ENCODE results near the gene DENND1A.

DENND1A gene

GRCh38 chr9:123773783-123774182 is 156.1 kb downstream of the DENND1A start:
- H4K8ac ChIP-seq (ENCODE audit: low read depth, low read length) = no peak overlapping the region
- no peak overlapping the region for H3K4me3 ChIP-seq (ENCODE audit: low read length in 2 of 2)
- no peak overlapping the region for H2AFZ ChIP-seq (ENCODE audit: low read length)
- WGBS, 2 donors (ENCODE audit: extremely low coverage in 2 of 2, insufficient read length in 2 of 2, insufficient replicate concordance in 1 of 2) = no CpG with 5 or more reads among the region's 2 CpGs
- H3K27ac ChIP-seq (replicated peaks; ENCODE audit: low read length) = no peak overlapping the region
- H3K9ac ChIP-seq (ENCODE audit: low read depth, low read length, poor library complexity) = no peak overlapping the region
- H3K4me2 ChIP-seq (ENCODE audit: insufficient read depth, low read length, poor library complexity, severe bottlenecking) = no peak overlapping the region
- H3K36me3 ChIP-seq (replicated peaks in 1 of 2; ENCODE audit: control insufficient read depth in 2 of 2, insufficient read depth in 2 of 2, low read length in 2 of 2) = no peaks in the 10 kb centered on the region
- no peak overlapping the region for H2BK15ac ChIP-seq (ENCODE audit: low read length)
- no peaks in the 10 kb centered on the region for H3K9me3 ChIP-seq (replicated peaks in 1 of 2; ENCODE audit: control insufficient read depth in 2 of 2, insufficient read depth in 1 of 2, low read depth in 1 of 2, low read length in 2 of 2)
- no peak overlapping the region for H2AK5ac ChIP-seq (ENCODE audit: low read depth, low read length)
- no peak overlapping the region for H2BK5ac ChIP-seq (ENCODE audit: low read length)
- H3K79me1 ChIP-seq (ENCODE audit: low read depth, low read length) = no peaks in the 10 kb centered on the region
- H3K4ac ChIP-seq (ENCODE audit: low read length) = no peak overlapping the region
- no peak overlapping the region for H3K14ac ChIP-seq (ENCODE audit: low read length)
- no peak overlapping the region for H3K18ac ChIP-seq (ENCODE audit: low read length)
- H3K27me3 ChIP-seq (ENCODE audit: control insufficient read depth in 3 of 3, insufficient read depth in 3 of 3, low read depth in 1 of 3, low read length in 3 of 3) = no peaks in the 10 kb centered on the region
- H3K23ac ChIP-seq (ENCODE audit: low read depth, low read length, poor library complexity) = no peak overlapping the region
- peaks cover 5 to 10% of the 10 kb centered on the region in 2 donors for H3K4me1 ChIP-seq (ENCODE audit: control insufficient read depth in 2 of 2, insufficient read depth in 1 of 2, low read depth in 1 of 2, low read length in 2 of 2)
- H2BK12ac ChIP-seq (ENCODE audit: low read length) = no peak overlapping the region
- H2BK120ac ChIP-seq (ENCODE audit: low read depth, low read length) = no peak overlapping the region
- DNase-seq (ENCODE audit: low spot score) = no peak
- H4K91ac ChIP-seq (ENCODE audit: low read depth, low read length, poor library complexity) = no peak overlapping the region

GRCh38 chr9:123772967-123773366 is 157.0 kb downstream of the DENND1A start:
- no peak overlapping the region for H3K9ac ChIP-seq (ENCODE audit: low read depth, low read length, poor library complexity)
- H4K91ac ChIP-seq (ENCODE audit: low read depth, low read length, poor library complexity) = no peak overlapping the region
- no peak for DNase-seq (ENCODE audit: low spot score)
- no peak overlapping the region for H2AFZ ChIP-seq (ENCODE audit: low read length)
- no peak overlapping the region for H4K8ac ChIP-seq (ENCODE audit: low read depth, low read length)
- H3K4me3 ChIP-seq (ENCODE audit: low read length in 2 of 2) = no peak overlapping the region
- H3K14ac ChIP-seq (ENCODE audit: low read length) = no peak overlapping the region
- no peaks in the 10 kb centered on the region for H3K9me3 ChIP-seq (replicated peaks in 1 of 2; ENCODE audit: control insufficient read depth in 2 of 2, insufficient read depth in 1 of 2, low read depth in 1 of 2, low read length in 2 of 2)
- H3K4me1 ChIP-seq (ENCODE audit: control insufficient read depth in 2 of 2, insufficient read depth in 1 of 2, low read depth in 1 of 2, low read length in 2 of 2) = peaks cover 5 to 10% of the 10 kb centered on the region in 2 donors
- H2BK15ac ChIP-seq (ENCODE audit: low read length) = no peak overlapping the region
- H2BK120ac ChIP-seq (ENCODE audit: low read depth, low read length) = no peak overlapping the region
- H3K4me2 ChIP-seq (ENCODE audit: insufficient read depth, low read length, poor library complexity, severe bottlenecking) = no peak overlapping the region
- no peaks in the 10 kb centered on the region for H3K36me3 ChIP-seq (replicated peaks in 1 of 2; ENCODE audit: control insufficient read depth in 2 of 2, insufficient read depth in 2 of 2, low read length in 2 of 2)
- H2BK5ac ChIP-seq (ENCODE audit: low read length) = no peak overlapping the region
- H3K18ac ChIP-seq (ENCODE audit: low read length) = no peak overlapping the region
- H3K4ac ChIP-seq (ENCODE audit: low read length) = no peak overlapping the region
- H3K27ac ChIP-seq (replicated peaks; ENCODE audit: low read length) = no peak overlapping the region
- H3K27me3 ChIP-seq (ENCODE audit: control insufficient read depth in 3 of 3, insufficient read depth in 3 of 3, low read depth in 1 of 3, low read length in 3 of 3) = no peaks in the 10 kb centered on the region
- no CpG with 5 or more reads among the region's 1 CpG for WGBS, 2 donors (ENCODE audit: extremely low coverage in 2 of 2, insufficient read length in 2 of 2, insufficient replicate concordance in 1 of 2)
- no peak overlapping the region for H2AK5ac ChIP-seq (ENCODE audit: low read depth, low read length)
- no peak overlapping the region for H3K23ac ChIP-seq (ENCODE audit: low read depth, low read length, poor library complexity)
- H2BK12ac ChIP-seq (ENCODE audit: low read length) = no peak overlapping the region
- H3K79me1 ChIP-seq (ENCODE audit: low read depth, low read length) = no peaks in the 10 kb centered on the region

- DNase-seq (ENCODE audit: low spot score) = no peak
- Histone ChIP-seq H2BK120ac (ENCODE audit: low read depth, low read length) (no peak overlapping the region), H2AK5ac (ENCODE audit: low read depth, low read length) (no peak overlapping the region), H3K4me3 (ENCODE audit: low read length in 2 of 2) (no peak overlapping the region), H3K9me3 (replicated peaks in 1 of 2; ENCODE audit: control insufficient read depth in 2 of 2, insufficient read depth in 1 of 2, low read depth in 1 of 2, low read length in 2 of 2) (no peaks in the 10 kb centered on the region), H3K23ac (ENCODE audit: low read depth, low read length, poor library complexity) (no peak overlapping the region), H3K4ac (ENCODE audit: low read length) (no peak overlapping the region), H3K14ac (ENCODE audit: low read length) (no peak overlapping the region), H4K8ac (ENCODE audit: low read depth, low read length) (no peak overlapping the region), H3K79me1 (ENCODE audit: low read depth, low read length) (no peaks in the 10 kb centered on the region), H3K18ac (ENCODE audit: low read length) (no peak overlapping the region), H2BK15ac (ENCODE audit: low read length) (no peak overlapping the region), H3K9ac (ENCODE audit: low read depth, low read length, poor library complexity) (no peak overlapping the region), H3K4me2 (ENCODE audit: insufficient read depth, low read length, poor library complexity, severe bottlenecking) (no peak overlapping the region), H2BK5ac (ENCODE audit: low read length) (no peak overlapping the region), H2AFZ (ENCODE audit: low read length) (no peak overlapping the region), H4K91ac (ENCODE audit: low read depth, low read length, poor library complexity) (no peak overlapping the region), H3K4me1 (ENCODE audit: control insufficient read depth in 2 of 2, insufficient read depth in 1 of 2, low read depth in 1 of 2, low read length in 2 of 2) (peaks cover 5 to 10% of the 10 kb centered on the region in 2 donors), H3K36me3 (replicated peaks in 1 of 2; ENCODE audit: control insufficient read depth in 2 of 2, insufficient read depth in 2 of 2, low read length in 2 of 2) (no peaks in the 10 kb centered on the region), H3K27me3 (ENCODE audit: control insufficient read depth in 3 of 3, insufficient read depth in 3 of 3, low read depth in 1 of 3, low read length in 3 of 3) (no peaks in the 10 kb centered on the region), H2BK12ac (ENCODE audit: low read length) (no peak overlapping the region), H3K27ac (replicated peaks; ENCODE audit: low read length) (no peak overlapping the region)
- no CpG with 5 or more reads among the region's 3 CpGs for WGBS, 2 donors (ENCODE audit: extremely low coverage in 2 of 2, insufficient read length in 2 of 2, insufficient replicate concordance in 1 of 2)
Measured at GRCh38 chr9:123772374-123772773, 157.6 kb downstream of the DENND1A start.

- H3K9ac ChIP-seq (ENCODE audit: low read depth, low read length, poor library complexity) = no peak overlapping the region
- no peak overlapping the region for H4K8ac ChIP-seq (ENCODE audit: low read depth, low read length)
- H4K91ac ChIP-seq (ENCODE audit: low read depth, low read length, poor library complexity) = no peak overlapping the region
- H2BK120ac ChIP-seq (ENCODE audit: low read depth, low read length) = no peak overlapping the region
- H2AK5ac ChIP-seq (ENCODE audit: low read depth, low read length) = no peak overlapping the region
- no peak overlapping the region for H2AFZ ChIP-seq (ENCODE audit: low read length)
- no CpG with 5 or more reads among the region's 1 CpG for WGBS, 2 donors (ENCODE audit: extremely low coverage in 2 of 2, insufficient read length in 2 of 2, insufficient replicate concordance in 1 of 2)
- no peaks in the 10 kb centered on the region for H3K27me3 ChIP-seq (ENCODE audit: control insufficient read depth in 3 of 3, insufficient read depth in 3 of 3, low read depth in 1 of 3, low read length in 3 of 3)
- no peak overlapping the region for H3K4me3 ChIP-seq (ENCODE audit: low read length in 2 of 2)
- H3K14ac ChIP-seq (ENCODE audit: low read length) = no peak overlapping the region
- no peak for DNase-seq (ENCODE audit: low spot score)
- peaks cover 3% of the 10 kb centered on the region in 2 donors for H3K4me1 ChIP-seq (ENCODE audit: control insufficient read depth in 2 of 2, insufficient read depth in 1 of 2, low read depth in 1 of 2, low read length in 2 of 2)
- no peak overlapping the region for H2BK5ac ChIP-seq (ENCODE audit: low read length)
- no peaks in the 10 kb centered on the region for H3K36me3 ChIP-seq (replicated peaks in 1 of 2; ENCODE audit: control insufficient read depth in 2 of 2, insufficient read depth in 2 of 2, low read length in 2 of 2)
- H3K79me1 ChIP-seq (ENCODE audit: low read depth, low read length) = no peaks in the 10 kb centered on the region
- no peak overlapping the region for H3K23ac ChIP-seq (ENCODE audit: low read depth, low read length, poor library complexity)
- H3K9me3 ChIP-seq (replicated peaks in 1 of 2; ENCODE audit: control insufficient read depth in 2 of 2, insufficient read depth in 1 of 2, low read depth in 1 of 2, low read length in 2 of 2) = no peaks in the 10 kb centered on the region
- no peak overlapping the region for H3K4me2 ChIP-seq (ENCODE audit: insufficient read depth, low read length, poor library complexity, severe bottlenecking)
- no peak overlapping the region for H2BK15ac ChIP-seq (ENCODE audit: low read length)
- no peak overlapping the region for H3K18ac ChIP-seq (ENCODE audit: low read length)
- no peak overlapping the region for H2BK12ac ChIP-seq (ENCODE audit: low read length)
- H3K27ac ChIP-seq (replicated peaks; ENCODE audit: low read length) = no peak overlapping the region
- H3K4ac ChIP-seq (ENCODE audit: low read length) = no peak overlapping the region
Measured at GRCh38 chr9:123771690-123772089, 158.2 kb downstream of the DENND1A start.

All from neuronal stem cell (in vitro differentiated cells).